GM19395 (cell line): ENCODE results near the gene AFF1.
A peak's percentile ranks its signal among the peaks of the same experiment; 100 is the strongest.
"Not testable (repeated sequence)": the region's sequence is repeated elsewhere in the genome, so short reads cannot be mapped to it uniquely, and the experiment has no call there.

ENCODE experiments used
- ATAC-seq: cut with Tn5 transposase; IDR thresholded peaks from one replicate; pipeline ENCODE4 v1.9.1; 2021; ENCODE audit warnings: mild to moderate bottlenecking, moderate library complexity; ENCODE audit not compliant: unreplicated experiment

AFF1 gene

DNA sequence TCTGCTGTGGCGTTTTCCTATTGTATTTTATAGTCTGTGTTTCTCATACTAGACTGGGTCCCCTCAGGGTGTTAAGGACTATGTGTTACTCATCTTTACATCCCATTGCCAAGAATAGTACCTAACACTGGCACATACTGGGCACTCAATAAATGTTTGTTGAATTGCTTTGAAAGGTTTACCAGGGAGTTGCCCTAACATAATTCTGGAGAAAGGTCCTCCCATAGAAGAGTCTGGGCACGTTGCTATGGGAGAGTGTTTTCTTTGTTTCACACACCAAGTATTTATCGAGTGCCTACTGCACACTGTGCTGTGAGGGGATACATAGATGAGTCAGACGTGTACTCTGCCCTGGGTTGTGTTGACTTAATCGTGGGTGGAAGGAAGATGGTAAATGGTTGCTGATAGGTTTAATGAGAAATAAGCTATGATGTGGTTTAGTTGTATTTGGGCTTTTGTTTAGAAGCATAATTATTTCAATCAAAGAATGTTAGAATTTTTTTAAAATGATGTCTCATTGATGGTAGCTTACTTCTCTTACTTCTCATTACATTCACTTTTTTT is 42.9 kb downstream of the AFF1 start:
- ATAC-seq, result peak; percentile 91

DNA sequence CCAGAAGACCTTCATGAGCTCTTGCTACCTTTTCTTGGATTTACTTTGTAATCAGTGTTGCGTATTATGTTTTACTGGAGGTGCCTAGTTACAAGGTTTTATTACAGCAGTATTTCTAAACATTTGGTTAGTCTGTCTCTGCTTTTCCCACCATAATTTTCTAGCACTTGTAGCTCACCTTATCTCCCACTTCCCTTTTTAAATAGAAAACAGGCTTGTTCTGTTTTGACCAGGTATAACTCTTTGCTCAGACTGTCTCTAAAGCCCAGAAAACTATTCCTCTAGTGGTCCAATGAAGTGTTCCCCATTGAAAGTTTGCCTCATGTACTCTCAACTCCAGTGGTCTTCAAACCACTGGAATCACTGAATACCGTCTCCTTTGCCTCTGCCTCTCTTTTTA is 43.9 kb downstream of the AFF1 start:
- no peak for ATAC-seq

GRCh38 chr4:86980230-86980629 is 45.4 kb downstream of the AFF1 start:
- ATAC-seq, result no peak

- ATAC-seq, result no peak
These were observed 47.0 kb downstream of the AFF1 start for GRCh38 chr4:86981789-86982188.

DNA sequence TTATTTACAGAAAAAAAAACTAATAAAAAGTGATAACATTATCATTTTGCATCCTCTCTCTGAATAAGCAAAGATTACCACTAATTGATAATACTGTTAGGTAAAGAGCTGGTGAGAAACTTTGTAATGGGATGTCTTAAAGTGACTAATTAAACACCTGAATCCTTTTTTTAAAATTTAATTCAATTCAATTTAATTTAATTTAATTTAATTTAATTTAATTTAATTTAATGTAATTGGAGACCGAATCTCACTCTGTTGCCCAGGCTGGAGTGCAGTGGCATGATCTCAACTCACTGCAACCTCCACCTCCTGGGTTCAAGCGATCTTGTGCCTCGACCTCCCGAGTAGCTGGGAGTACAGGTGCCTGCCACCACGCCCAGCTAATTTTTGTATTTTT is 51.0 kb downstream of the AFF1 start:
- ATAC-seq, result not testable (repeated sequence)

- not testable (repeated sequence) for ATAC-seq
These were observed 54.8 kb downstream of the AFF1 start for GRCh38 chr4:86989658-86990057.

GRCh38 chr4:86990510-86990909 is 55.7 kb downstream of the AFF1 start:
- ATAC-seq, result no peak

DNA sequence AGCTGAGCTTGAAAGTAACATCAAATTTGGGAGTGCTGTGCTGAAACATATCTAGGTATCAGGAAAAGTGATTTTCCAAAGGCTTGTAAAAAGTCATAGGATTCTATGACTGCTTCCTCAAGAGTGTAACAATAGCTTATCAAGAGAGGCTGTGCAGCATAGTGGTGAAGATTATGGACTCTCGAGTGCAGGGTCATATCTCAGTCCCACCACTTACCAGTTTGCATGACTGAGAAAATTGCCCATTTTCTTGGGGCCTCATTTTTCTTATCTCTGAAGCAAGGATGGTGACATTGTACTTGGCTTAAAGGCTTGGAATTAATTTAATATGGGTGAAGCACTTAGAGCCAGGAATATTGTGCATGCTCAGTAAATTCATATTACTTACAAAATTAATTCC is 57.2 kb downstream of the AFF1 start:
- no peak for ATAC-seq

- no peak for ATAC-seq
These were observed 59.3 kb downstream of the AFF1 start for GRCh38 chr4:86993909-86994681.

DNA sequence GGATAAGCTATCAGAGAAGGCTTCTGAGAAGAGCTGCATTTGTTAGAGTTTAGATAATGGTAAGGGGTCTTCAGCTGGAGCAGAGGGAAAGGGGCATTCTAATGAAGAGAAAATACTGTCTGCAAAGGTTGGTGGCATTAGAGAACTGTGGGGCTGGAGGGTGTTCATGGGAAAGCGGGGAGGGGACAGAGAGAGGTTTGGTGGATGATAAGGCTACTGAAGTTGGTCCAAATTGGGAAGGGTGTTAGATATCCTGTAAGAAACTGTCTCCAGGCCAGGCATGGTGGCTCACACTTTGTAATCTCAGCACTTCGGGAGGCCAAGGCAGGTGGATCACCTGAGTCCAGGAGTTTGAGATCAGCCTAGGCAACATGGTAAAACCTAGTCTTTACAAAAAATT is 59.9 kb downstream of the AFF1 start:
- no peak for ATAC-seq

- ATAC-seq, result not testable (repeated sequence)
These were observed 61.7 kb downstream of the AFF1 start for GRCh38 chr4:86996510-86996909.

DNA sequence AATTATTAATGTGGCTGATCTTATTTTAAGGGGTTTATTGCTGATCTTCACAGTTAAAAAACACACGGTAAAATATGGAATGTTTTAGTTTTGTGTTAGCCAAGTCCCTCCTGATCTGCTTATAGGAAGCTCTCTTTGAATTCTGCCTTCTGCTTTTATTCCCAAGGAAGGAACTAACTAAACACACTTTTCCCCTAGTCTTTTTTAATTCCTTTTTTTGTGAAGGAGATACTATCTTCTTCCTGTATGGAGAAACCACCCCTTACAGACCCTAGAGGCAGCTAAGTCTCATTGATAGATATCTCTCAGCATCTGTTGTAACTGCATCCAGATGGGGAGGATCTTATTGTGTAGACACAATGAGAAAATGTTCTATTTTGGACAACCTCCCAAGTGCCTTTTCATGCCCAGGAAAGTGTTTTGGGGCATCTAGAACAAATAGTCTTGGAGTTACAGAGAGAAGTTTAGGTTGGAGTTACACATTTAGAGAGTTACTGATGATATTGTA is 64.4 kb downstream of the AFF1 start:
- ATAC-seq, result no peak

GRCh38 chr4:87002682-87003043 is 67.9 kb downstream of the AFF1 start:
- no peak for ATAC-seq

DNA sequence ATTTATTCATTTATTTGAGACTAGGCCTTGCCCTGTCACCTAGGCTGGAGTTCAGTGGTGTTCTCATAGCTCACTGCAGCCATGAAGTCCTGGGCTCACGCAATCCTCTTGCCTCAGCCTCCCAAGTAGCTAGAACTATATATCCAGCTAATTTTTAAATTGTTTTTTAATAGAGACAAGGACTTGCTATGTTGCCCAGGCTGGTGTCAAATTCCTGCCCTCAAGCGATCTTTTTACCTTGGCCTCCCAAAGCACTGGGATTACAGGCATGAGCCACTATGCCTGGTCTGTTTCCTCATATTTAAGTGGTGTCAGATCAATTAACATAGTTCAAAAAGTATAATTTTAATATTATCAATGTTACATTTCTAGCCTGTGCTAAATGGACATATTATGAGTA is 68.5 kb downstream of the AFF1 start:
- no peak for ATAC-seq

DNA sequence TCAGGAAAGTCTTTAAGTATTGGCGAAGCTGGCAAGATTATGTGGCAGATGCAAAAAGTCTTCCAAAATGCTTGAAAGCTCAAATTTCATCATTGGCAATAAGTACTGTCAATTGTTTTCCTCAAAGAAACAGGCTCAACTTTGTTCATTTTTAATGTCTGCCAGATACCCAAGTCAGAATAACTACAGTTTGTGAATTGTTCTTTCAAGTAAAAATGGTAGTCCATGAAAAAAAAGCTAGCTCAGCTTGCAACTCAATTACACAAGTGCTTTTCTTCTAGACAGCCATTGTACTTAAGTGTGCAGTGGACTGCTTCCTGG is 70.5 kb downstream of the AFF1 start:
- no peak for ATAC-seq

GRCh38 chr4:87005690-87006425 is 71.0 kb downstream of the AFF1 start:
- ATAC-seq, result peak; percentile 3

- peak; percentile 62 for ATAC-seq
These were observed 71.5 kb downstream of the AFF1 start for GRCh38 chr4:87006426-87006675.

DNA sequence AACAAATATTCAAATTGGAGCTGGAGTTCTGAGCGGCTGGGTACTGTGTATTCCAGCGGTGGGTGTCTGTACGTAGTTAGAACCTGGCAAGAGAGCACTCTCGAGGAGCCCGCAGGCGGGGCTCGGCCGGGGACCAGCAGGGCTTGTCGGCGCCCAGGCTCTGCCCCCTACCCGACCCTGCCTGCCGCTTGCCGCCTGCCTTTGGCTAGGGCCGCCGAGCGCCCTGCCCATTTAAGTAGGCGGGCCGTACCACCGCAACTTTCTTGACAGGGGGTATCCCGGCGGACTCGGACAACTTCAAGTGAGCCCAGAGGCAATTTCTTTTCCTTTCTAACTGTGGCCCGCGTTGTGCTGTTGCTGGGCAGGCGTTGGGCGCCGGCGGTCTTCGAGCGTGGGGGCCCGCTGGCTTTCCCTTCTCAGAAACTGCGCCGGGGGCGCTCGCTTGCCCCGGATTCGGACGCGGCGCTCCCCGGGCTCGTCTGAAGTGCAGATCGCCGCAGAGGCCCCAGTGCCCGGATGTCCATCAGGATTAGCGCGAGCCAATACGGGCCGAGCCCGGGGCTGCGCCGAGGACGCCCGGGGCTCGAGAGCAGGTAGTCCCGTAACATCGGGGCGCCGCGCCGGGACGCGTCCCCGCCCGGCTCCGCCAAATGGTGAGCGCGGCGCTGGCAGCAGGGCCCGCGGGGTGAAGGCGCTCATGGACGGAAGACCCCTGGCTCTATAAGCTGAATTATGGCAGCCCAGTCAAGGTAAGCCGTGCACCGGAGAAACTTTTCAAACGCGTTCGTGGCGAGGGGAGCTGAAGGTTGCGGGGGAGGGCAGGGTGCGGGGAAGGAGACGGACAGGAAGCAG is 72.1 kb downstream of the AFF1 start:
- ATAC-seq, result peak; percentile 72

- no peak for ATAC-seq
These were observed 73.0 kb downstream of the AFF1 start for GRCh38 chr4:87007528-87008446.

DNA sequence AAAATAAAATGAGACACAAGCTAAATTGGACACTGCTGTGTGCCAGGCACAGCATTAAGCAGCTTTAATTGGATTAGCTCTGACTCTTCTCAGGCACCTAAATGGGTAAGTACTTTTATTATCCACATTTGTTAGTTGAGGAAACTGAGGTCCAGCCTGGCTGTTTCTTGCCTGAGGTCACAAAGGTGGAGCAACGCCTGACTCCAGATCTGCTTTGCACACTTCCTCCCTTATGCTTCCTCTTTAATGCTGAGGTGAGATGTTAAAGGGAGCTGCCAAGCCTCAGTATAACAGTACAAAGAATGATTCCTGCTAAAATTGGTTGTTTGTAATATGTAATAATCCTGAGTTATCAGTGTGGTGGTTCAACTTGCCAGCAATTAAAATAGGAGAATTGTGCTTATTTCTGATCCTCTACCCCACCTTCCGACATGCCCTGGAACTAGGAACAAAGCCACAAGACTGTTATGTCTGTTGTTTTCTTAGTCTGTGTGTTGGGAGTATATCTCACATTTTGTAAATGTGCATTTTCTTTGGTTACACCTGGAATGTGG is 74.4 kb downstream of the AFF1 start:
- no peak for ATAC-seq
